Activated naive CD4-positive, alpha-beta T cell treated with Interleukin-2 at 50 U/mL for 16 hours (primary cell): ENCODE measurements around the gene MAP2K6.

Experiments used
- DNase-seq: peaks from one replicate; pipeline ENCODE4 v3.0.0-alpha.2; 2020

MAP2K6 gene

GRCh38 chr17:69497161-69497560 is 82.7 kb downstream of the MAP2K6 start:
- DNase-seq: no peak

- no peak for DNase-seq
Observed at GRCh38 chr17:69499318-69499717, 84.8 kb downstream of the MAP2K6 start.

GRCh38 chr17:69500911-69501429 is 86.5 kb downstream of the MAP2K6 start:
- DNase-seq: no peak

GRCh38 chr17:69501591-69502468 is 87.3 kb downstream of the MAP2K6 start:
- DNase-seq: no peak

- DNase-seq: no peak
Observed at GRCh38 chr17:69503711-69504110, 89.2 kb downstream of the MAP2K6 start.

- DNase-seq: no peak
Observed at GRCh38 chr17:69505740-69506139, 91.2 kb downstream of the MAP2K6 start.

GRCh38 chr17:69506489-69506888 is 92.0 kb downstream of the MAP2K6 start:
- DNase-seq: no peak

GRCh38 chr17:69508814-69509213 is 94.3 kb downstream of the MAP2K6 start:
- no peak for DNase-seq

- no peak for DNase-seq
Observed at GRCh38 chr17:69511250-69511649, 96.8 kb downstream of the MAP2K6 start.

GRCh38 chr17:69512946-69513345 is 98.4 kb downstream of the MAP2K6 start:
- no peak for DNase-seq

- no peak for DNase-seq
Observed at GRCh38 chr17:69516225-69516624, 101.7 kb downstream of the MAP2K6 start.

- DNase-seq: no peak
Observed at GRCh38 chr17:69516911-69517310, 102.4 kb downstream of the MAP2K6 start.

GRCh38 chr17:69518951-69519350 is 104.5 kb downstream of the MAP2K6 start:
- no peak for DNase-seq

GRCh38 chr17:69523244-69523861 is 108.9 kb downstream of the MAP2K6 start:
- DNase-seq: no peak

- DNase-seq: no peak
Observed at GRCh38 chr17:69524854-69525253, 110.4 kb downstream of the MAP2K6 start.

GRCh38 chr17:69525920-69526841 is 111.7 kb downstream of the MAP2K6 start:
- no peak for DNase-seq

GRCh38 chr17:69528035-69528434 is 113.5 kb downstream of the MAP2K6 start:
- no peak for DNase-seq

GRCh38 chr17:69533481-69534234 is 119.2 kb downstream of the MAP2K6 start:
- DNase-seq: no peak

- DNase-seq: no peak
Observed at GRCh38 chr17:69534235-69534621, 119.7 kb downstream of the MAP2K6 start.

- DNase-seq: no peak
Observed at GRCh38 chr17:69535016-69535570, 120.6 kb downstream of the MAP2K6 start.

- DNase-seq: no peak
Observed at GRCh38 chr17:69538795-69539194, 124.3 kb downstream of the MAP2K6 start.

GRCh38 chr17:69539274-69539673 is 124.8 kb downstream of the MAP2K6 start:
- DNase-seq: no peak
